NCI-H446 treated with DMSO at 0.1 percent for 48 hours (cell line): ENCODE data around the gene MT1F.

Source experiments
- DNase-seq: peaks from one replicate; lab custom pipeline; 2025; lab: John Stamatoyannopoulos, UW

The MT1F gene

GRCh38 chr16:56700195-56700594 lies 42.4 kb downstream of the MT1F start:
- DNase-seq: no peak

- DNase-seq: no peak
Measured at GRCh38 chr16:56700631-56701030, 42.9 kb downstream of the MT1F start.

GRCh38 chr16:56701534-56701933 lies 43.8 kb downstream of the MT1F start:
- DNase-seq: no peak

GRCh38 chr16:56702836-56703235 lies 45.1 kb downstream of the MT1F start:
- DNase-seq: no peak
